Measurements from ENCODE around the gene KHDRBS2. TPM values are rescaled to one million over a fixed set of nuclear protein-coding genes. Genes with fewer than 3 reads are reported as not detected.

KHDRBS2 gene
- total RNA-seq, 6 donors from 2014 or later, result 5.4 to 48.2 (median 17.9) TPM

DNA sequence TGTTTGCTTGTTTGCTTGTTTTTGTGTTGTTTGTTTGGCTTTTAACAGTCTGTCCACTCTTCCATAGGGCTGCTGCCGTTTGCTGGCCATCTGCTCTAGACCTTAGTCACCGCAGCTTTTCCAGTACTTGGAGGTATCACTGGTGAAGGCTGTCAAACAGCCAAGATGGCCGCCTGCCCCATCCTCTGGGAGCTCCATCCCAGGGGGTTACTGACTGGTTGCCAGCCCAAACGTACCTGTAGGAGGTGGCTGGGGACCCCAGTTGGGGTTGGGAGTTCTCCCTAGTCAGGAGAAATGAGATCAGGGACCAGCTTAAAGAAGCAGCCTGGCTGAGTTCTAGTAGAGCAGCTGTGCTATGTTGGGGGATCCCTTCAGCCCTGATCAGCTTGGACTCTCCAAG lies 418.4 kb downstream of the KHDRBS2 start:
- H3K4me1 ChIP-seq, result no peaks in the 10 kb centered on the region
- H3K36me3 ChIP-seq, result no peaks in the 10 kb centered on the region
- no peaks in the 10 kb centered on the region for H3K9me3 ChIP-seq
- ATAC-seq (ENCODE audit: low FRiP score in 2 of 2) (no peak), DNase-seq (no peak)
- no peak for TF ChIP-seq POLR2A (IDR thresholded peaks at IDR 0.05)
- no peak for TF ChIP-seq POLR2AphosphoS5 (IDR thresholded peaks at IDR 0.05)
- no peak overlapping the region for H3K27ac ChIP-seq
- H3K27me3 ChIP-seq, result no peaks in the 10 kb centered on the region
- 72 to 81% methylated on average over 4 of the region's 4 CpGs for WGBS, 2 donors
- H3K4me3 ChIP-seq, result no peak overlapping the region

DNA sequence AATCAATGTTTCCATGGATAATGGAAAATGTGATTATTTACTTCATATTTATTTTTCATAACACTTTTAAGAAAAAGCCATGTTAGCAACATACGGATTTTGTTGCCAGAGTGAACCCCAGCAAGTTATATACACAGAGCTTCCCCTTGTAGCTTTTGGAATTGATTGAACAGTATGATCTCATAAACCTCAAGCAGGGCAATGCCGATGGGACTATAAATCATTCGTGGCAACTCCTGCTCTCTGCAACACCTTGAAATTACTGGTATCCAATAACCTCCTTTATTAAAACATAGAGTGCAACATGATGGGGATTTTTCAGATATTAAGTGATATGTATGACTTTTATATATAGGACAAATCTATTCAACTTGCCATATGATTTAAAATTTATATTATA lies 428.5 kb downstream of the KHDRBS2 start:
- 92% methylated on average over 3 of the region's 3 CpGs for WGBS, 2 donors
- Histone ChIP-seq H3K4me1 (no peaks in the 10 kb centered on the region), H3K36me3 (no peaks in the 10 kb centered on the region), H3K9me3 (peaks cover 0 to 8% (median 3%) of the 10 kb centered on the region in 4 donors), H3K27me3 (no peaks in the 10 kb centered on the region), H3K27ac (no peak overlapping the region), H3K4me3 (no peak overlapping the region)
- TF ChIP-seq POLR2AphosphoS5 (IDR thresholded peaks at IDR 0.05), result no peak
- no peak for TF ChIP-seq POLR2A (IDR thresholded peaks at IDR 0.05)
- TF ChIP-seq, protein P1, sequence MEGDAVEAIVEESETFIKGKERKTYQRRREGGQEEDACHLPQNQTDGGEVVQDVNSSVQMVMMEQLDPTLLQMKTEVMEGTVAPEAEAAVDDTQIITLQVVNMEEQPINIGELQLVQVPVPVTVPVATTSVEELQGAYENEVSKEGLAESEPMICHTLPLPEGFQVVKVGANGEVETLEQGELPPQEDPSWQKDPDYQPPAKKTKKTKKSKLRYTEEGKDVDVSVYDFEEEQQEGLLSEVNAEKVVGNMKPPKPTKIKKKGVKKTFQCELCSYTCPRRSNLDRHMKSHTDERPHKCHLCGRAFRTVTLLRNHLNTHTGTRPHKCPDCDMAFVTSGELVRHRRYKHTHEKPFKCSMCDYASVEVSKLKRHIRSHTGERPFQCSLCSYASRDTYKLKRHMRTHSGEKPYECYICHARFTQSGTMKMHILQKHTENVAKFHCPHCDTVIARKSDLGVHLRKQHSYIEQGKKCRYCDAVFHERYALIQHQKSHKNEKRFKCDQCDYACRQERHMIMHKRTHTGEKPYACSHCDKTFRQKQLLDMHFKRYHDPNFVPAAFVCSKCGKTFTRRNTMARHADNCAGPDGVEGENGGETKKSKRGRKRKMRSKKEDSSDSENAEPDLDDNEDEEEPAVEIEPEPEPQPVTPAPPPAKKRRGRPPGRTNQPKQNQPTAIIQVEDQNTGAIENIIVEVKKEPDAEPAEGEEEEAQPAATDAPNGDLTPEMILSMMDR (IDR thresholded peaks at IDR 0.05), result no peak
- no peak for TF ChIP-seq EP300 (IDR thresholded peaks at IDR 0.05)
- ATAC-seq (ENCODE audit: low FRiP score in 2 of 2) (no peak), DNase-seq (no peak)

GRCh38 chr6:61841958-61842357 lies 444.1 kb downstream of the KHDRBS2 start:
- no peak overlapping the region for H3K27ac ChIP-seq
- no peak for DNase-seq
- no peaks in the 10 kb centered on the region for H3K27me3 ChIP-seq
- TF ChIP-seq POLR2A (IDR thresholded peaks at IDR 0.05) (no peak), POLR2AphosphoS5 (IDR thresholded peaks at IDR 0.05) (no peak), EP300 (IDR thresholded peaks at IDR 0.05) (no peak)
- TF ChIP-seq, protein P1 (IDR thresholded peaks at IDR 0.05), result no peak
- no peaks in the 10 kb centered on the region for H3K4me1 ChIP-seq
- no peaks in the 10 kb centered on the region for H3K9me3 ChIP-seq
- H3K4me3 ChIP-seq, result no peak overlapping the region
- no peaks in the 10 kb centered on the region for H3K36me3 ChIP-seq
- no peak for ATAC-seq (ENCODE audit: low FRiP score in 2 of 2)

DNA sequence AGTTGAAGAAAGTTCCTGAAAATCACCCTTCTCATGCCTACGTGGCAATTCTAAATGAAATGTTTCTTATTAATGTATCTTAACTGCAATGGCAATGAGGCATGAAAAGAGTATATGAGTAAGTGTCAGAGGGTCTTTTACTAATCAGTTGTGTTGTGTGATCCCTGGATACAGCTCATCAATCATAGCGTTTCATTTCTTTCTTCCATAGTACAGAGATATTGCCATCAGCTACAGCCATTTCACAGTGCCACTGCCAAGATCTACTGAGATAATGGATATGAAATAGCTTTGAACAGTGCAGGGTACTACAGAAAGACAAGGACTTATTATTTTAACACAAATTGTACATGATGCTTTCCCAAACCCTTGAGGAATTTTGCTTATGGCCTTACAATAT lies 450.8 kb downstream of the KHDRBS2 start:
- H3K27ac ChIP-seq, result no peak overlapping the region
- no peaks in the 10 kb centered on the region for H3K36me3 ChIP-seq
- no peaks in the 10 kb centered on the region for H3K27me3 ChIP-seq
- H3K9me3 ChIP-seq, result no peaks in the 10 kb centered on the region
- no peak overlapping the region for H3K4me3 ChIP-seq
- H3K4me1 ChIP-seq, result no peaks in the 10 kb centered on the region
- WGBS, 2 donors, result 75 to 81% methylated on average over 2 of the region's 2 CpGs
- DNase-seq (no peak), ATAC-seq (ENCODE audit: low FRiP score in 2 of 2) (no peak)
- TF ChIP-seq EP300 (IDR thresholded peaks at IDR 0.05), result no peak

- H3K27ac ChIP-seq, result no peak overlapping the region
- no peak for DNase-seq
- H3K4me1 ChIP-seq, result no peaks in the 10 kb centered on the region
- WGBS, 2 donors, result 69 to 77% methylated on average over 2 of the region's 2 CpGs
- H3K9me3 ChIP-seq, result no peaks in the 10 kb centered on the region
- no peak for ATAC-seq (ENCODE audit: low FRiP score in 2 of 2)
- TF ChIP-seq POLR2A (IDR thresholded peaks at IDR 0.05) (no peak), POLR2AphosphoS5 (IDR thresholded peaks at IDR 0.05) (no peak), EP300 (IDR thresholded peaks at IDR 0.05) (no peak)
- TF ChIP-seq, protein P1 (IDR thresholded peaks at IDR 0.05), result no peak
- H3K36me3 ChIP-seq, result no peaks in the 10 kb centered on the region
- no peak overlapping the region for H3K4me3 ChIP-seq
- no peaks in the 10 kb centered on the region for H3K27me3 ChIP-seq
Measured at GRCh38 chr6:61833176-61833755, 452.8 kb downstream of the KHDRBS2 start.

- no peak for DNase-seq
- Histone ChIP-seq H3K36me3 (no peaks in the 10 kb centered on the region), H3K4me1 (no peaks in the 10 kb centered on the region), H3K4me3 (no peak overlapping the region), H3K9me3 (no peaks in the 10 kb centered on the region), H3K27ac (no peak overlapping the region), H3K27me3 (no peaks in the 10 kb centered on the region)
- 84 to 95% methylated on average over 2 of the region's 2 CpGs for WGBS, 2 donors
- TF ChIP-seq, protein P1 (IDR thresholded peaks at IDR 0.05), result no peak
- TF ChIP-seq EP300 (IDR thresholded peaks at IDR 0.05) (no peak), POLR2AphosphoS5 (IDR thresholded peaks at IDR 0.05) (no peak), POLR2A (IDR thresholded peaks at IDR 0.05) (no peak)
- ATAC-seq (ENCODE audit: low FRiP score in 2 of 2), result no peak
Measured at GRCh38 chr6:61817716-61818115, 468.3 kb downstream of the KHDRBS2 start.
